Posterior vena cava (tissue), 2 donors: Measurements from ENCODE around the gene NAA16. TPM values are rescaled to one million over a fixed set of nuclear protein-coding genes. Genes with fewer than 3 reads are reported as not detected.

Experiments used
- DNase-seq: peaks from one replicate; pipeline ENCODE4 v3.0.0-alpha.2; 2020; ENCODE audit warnings: low spot score
- intact Hi-C, 2 donors: fragments of 100-400 bp; cut with DNase I; formaldehyde crosslinking; loops; one replicate each; pipeline versions ENCODE4 v1.14.1 to v1.14.2; 2022 to 2023
- total RNA-seq, 2 donors: library from RNA; stranded (reverse); fragmentation: NEBNext Ultra II Directional; extraction: Animal tissue kit (Norgen Biotek cat#: 25700); gene quantifications; one replicate each; pipeline ENCODE4 v1.2.1, GENCODE V29; 2021
- donor health status: DM: yes; HTN: yes; CAD: no.
- donor health status: DM: yes; HTN: yes; CAD: no.

Gene NAA16
- total RNA-seq, 2 donors from 2014 or later = 15.8 to 17.2 TPM

DNA sequence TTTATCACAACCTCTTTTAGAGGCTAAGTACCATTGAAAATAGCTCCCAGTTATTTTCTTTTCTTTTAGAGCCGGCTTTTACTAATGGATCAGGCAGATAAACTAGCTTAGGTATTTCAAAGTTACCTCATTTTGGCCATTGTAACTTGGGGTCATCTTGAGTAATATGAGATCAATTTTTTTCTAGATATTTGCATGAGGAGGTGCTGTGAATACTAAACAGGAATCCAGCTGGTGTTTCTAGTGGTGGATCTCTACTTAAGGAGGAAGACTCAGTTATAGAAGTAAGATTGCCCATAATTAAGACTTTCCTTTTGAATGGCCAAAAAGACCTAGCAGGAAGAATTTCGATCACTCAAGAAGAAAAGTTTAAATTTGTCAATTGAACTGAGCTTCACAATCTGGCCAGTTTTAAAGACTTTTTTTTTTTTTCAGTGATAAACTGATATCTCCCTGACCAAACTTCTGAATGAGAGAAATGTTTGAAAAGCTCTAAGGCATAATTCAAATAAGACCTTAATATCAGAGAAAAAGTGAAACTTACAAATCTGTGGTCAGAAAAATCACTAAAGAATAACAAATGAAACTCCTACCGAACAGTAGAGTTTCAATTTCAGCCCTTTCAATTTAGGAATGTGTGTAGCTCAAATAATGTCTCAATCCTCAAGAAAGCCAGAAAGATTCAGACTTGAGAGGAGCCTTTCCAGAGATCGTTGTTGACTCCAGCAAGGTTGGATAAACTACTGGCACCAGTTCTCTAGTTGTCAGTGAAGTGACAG is 11.6 kb upstream of the NAA16 start:
- intact Hi-C loops = no loop called here
- DNase-seq = no peak

DNA sequence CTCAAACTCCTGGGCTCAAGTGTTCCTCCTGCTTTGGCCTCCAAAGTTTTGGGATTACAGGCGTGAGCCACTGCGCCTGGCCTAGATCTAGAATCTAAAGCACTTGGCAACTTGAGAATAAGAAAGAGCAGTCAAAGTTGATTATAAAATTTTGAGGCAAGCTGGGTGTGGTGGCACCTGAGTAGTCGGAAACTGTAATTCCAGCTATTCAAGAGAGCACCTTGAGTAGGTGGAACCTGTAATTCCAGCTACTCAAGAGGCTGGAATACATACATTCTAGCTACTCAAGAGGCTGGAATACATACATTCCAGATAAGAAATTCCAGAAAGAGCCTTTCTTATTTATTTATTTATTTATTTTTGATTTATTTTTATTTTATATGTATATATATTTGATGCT is 8.3 kb upstream of the NAA16 start:
- intact Hi-C loops = no loop called here
- DNase-seq = no peak

DNA sequence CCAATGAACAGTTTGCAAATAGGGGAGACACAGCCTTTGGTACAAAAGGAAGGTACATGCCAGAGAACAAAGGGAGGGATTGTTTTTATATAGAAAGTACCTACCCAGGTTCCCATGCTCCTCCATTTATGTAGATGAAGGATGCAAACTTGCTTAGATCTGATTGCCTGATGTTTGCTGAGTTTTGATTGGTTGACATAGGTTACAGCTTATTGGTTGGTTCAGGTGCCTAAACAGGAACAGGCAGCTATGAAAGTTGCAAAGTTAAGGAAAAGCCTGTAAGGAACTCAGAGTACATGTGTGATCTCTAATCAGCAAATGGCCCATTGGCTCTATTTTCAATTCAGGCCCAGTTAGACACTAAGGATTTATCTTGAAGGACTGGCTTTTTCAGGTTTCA is 6.5 kb upstream of the NAA16 start:
- DNase-seq = no peak
- intact Hi-C loops = no loop called here

DNA sequence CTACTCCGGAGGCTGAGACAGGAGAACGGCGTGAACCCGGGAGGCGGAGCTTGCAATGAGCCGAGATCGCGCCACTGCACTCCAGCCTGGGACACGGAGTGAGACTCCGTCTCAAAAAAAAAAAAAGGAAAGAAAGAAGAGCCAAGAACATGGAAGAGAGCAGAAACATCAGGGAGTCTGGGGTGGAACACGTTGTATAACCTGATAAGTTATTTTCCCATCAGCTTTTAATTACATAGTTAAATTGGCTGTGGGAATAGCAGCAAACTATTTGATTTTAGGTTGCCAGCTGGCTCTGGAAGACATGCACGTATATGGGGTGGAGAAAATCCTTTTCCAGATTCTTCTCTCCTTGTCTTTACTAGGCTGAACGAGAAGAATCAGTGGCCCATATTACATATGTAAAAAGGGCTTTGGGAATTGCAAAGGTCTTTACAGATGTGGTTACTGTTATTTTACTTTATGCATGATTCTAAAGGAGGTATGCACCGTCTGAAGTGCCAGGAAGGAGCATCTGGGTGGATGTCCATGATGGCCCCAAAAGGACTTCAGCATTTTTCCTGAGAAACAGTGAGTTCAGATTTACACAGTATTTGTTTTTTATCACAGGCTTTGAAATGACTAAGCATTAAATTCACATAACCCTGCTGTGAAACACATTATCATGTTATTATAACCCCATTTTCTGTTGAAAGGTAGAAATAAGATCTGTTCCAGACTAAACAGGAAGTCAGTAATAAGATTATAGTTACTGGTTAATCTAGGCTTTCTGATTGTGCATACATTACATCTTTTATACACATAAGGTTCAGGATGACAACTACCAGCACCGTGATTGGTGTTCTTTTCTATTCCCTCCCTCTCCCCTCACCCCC is 4.6 kb upstream of the NAA16 start:
- intact Hi-C loops = no loop called here
- DNase-seq = no peak

DNA sequence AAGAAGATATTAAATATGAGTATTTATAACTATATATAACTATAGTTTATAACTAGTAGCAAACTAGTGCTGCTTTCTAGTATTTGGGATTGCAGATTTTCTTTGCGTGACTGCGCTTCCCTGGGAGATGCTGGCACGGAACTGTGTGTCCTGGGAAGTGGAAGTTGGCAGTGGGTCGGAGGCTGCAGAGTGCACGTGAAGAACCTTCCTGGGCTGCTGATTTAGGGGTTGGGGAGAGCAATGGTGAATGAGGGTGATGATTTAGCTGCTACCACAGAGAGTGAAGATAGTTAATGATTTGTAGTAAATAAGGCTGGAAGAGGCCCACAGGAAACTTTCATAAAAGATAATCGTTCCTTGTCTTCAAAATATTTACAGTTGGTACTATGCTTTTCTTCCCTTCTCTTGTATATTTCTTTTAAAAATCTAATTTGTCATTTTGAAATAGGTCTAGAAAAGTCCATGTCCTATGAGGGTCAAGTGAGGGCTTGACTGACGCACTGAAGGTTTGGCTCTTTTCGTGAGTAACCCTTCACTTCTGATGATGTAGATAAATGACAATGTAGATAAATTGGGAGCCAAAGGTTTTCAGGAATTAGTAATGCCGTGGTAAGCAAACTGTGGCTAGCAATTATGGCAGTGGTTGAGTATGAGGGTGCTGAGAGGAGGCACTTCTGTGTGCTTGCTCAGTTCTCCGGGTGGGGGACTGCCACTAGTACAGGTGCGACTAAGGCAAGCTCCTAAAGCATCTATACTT is 3.0 kb upstream of the NAA16 start:
- no peak for DNase-seq
- intact Hi-C loops = no loop called here

DNA sequence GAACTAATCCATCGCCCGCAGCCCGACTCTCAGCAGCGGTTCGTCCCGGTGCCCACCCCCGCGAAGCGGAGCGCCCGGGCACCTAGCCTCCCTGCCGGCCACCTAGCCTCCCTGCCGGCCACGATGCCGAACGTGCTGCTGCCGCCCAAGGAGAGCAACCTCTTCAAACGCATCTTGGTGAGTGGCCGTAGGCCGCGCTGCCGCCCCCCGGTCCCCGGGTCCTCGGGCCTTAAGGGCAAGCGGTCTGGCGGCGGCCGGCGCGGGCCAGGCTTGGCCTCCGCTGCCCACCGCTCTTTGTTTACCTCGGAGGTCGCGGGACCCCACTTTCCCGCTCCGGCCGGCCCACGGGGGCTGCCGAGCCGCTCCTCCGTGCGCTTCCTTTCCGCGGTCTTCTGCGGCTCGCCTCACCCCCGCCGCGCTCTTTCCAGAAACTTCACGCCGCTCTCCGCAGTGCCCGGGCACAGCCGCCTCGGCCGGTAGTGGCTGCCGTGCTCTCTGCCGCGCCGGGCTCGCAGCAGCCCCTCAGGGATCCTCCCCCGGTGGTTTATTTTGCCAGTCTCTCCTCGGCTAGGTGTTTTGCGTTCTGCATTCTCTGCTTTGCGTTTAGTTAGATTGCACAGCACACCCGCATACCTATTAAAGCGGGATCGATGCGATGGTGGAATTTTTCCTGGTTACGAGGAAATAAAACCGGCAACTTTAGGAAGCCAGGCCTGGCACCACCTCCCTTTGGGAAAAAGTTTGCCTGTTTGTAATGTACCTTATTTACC is 524 bp downstream of the NAA16 start:
- DNase-seq = no peak
- intact Hi-C loops = no loop called here

DNA sequence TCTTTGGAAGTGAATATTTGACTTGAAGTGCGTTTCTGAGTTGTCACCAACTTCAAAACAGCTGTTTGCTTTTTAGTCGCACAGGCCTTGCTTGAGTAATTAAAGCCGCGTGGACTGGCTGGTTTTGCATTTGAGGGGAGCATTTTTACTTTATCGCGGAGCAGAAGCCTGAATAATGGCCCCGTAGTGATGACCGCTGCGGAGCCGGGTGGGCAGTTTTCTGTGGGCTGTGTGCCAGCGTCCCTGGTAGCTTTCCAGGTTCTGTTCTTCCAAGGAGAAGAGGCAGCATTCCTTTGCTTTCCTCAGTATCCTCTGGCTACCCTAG is 1.1 kb downstream of the NAA16 start:
- intact Hi-C loops = no loop called here
- DNase-seq = no peak

DNA sequence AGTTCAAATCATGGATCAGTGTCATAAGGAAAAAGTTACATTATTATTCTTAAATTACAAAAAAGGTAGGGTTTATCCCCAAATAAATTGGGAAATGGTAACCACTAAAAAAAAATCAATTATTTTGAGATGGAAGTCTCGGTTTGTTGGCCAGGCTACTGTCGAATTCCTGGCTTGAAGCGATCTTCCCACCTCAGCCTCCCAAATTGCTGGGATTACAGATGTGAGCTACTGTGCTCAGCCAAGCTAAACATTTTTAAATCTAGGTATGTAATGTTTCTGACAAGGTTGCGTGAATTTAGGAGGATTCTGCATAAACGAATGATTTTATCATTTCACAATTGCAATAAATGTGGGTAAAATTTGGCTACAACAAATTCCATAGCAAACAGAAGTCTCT is 2.0 kb downstream of the NAA16 start:
- DNase-seq = no peak
- intact Hi-C loops = no loop called here

DNA sequence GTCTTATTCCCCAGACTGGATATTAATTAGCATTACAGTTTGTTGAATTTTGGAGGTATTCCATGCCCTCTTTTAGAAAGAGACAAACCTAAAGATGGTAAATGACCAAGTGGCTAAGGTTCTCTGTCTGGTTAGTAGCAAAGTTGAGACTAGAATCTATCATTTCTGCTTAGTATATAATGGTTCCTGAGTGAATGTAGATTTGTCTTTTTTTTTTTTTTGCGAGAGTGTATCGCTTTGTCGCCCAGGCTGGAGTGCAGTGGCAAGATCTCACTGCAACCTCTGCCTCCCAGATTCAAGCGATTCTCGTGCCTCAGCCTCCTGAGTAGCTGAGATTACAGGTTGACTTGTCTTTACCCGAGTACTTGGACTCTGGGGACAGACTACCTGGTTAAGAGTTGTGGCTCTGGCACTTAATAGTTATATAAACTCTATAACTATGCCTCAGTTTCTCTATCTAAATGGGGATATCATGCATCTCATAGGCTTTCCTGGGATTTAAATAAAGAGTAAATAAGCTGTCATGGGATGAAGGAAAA is 2.7 kb downstream of the NAA16 start:
- intact Hi-C loops = no loop called here
- no peak for DNase-seq

DNA sequence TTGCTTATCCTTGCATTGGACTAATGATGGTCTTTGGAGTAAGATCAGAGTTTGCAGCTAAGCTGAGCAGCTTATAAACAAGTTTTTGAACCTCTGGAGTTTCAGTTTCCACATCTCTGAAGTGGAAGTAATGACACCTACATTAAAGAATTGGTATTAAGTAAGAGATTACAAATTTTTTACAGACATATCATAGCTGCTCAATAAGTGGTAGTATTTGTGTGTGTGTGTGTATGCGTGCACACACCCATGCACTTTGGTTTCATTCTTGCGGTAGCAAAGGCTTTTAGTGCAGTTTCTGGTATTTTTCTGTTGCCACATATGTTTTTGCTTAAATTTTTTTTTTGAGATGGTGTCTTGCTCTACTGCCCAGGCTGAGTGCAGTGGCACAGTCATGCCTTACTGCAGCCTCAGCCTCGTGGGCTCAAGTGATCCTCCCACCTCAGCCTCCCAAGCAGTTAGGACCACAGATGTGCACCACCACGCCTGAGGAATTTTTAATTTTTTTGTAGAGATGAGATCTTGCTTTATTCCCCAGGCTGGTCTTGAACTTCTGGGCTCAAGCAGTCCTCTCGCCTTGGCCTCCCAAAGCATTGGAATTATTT is 4.5 kb downstream of the NAA16 start:
- DNase-seq = no peak
- intact Hi-C loops = no loop called here

DNA sequence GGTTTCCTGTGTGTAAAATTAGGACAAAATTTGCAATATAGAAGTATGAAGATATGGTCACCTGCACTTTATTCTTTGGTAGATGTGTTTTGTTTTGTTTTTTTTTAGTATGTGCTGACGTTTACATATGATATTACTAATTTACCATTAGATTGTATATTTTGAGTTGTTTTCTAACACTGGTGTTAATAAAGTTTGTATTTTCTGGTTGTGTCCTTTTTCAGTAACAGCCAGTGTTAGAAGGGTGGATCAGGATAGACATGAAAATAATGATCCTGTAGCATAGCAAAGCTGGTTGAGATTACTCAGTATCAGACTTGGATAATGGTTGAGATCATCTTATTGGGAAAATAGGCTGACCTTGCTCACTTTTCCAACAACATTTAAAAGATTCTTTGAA is 6.2 kb downstream of the NAA16 start:
- intact Hi-C loops = no loop called here
- no peak for DNase-seq

DNA sequence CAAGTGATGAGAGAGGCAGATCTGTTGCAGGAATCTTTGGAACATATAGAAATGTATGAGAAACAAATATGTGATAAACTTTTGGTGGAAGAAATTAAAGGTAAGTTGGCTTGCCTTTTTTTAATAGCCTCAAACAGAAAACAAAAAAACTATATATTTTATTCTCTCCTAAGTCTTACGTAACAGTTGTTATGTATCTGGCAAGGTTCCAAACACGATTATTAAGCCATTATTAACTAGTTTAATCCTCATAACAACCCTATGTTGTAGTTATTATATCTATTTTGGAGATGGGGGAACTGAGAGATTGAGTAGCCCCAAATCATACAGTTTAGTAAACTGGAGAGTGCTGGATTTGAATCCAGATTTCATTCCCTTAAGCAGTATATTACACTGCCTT is 14.7 kb downstream of the NAA16 start:
- intact Hi-C loops = no loop called here
- no peak for DNase-seq

DNA sequence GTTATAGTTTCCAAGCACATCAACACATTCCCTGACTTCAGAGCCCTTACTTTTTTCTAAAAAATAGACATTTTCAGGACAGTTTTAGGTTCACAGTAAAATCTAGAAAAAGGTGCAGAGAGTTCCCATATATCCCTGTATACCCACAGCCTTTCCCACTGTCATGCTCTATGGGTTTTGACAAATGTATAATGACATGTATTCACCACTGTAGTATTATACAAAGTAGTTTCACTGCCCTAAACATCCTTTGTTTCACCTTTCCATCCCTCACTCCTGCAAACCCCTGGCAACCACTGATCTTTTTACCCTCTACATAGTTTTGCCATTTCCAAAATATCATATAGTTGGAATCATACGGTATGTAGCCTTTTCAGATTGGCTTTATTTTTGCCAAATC is 15.6 kb downstream of the NAA16 start:
- DNase-seq = no peak
- intact Hi-C loops = no loop called here

DNA sequence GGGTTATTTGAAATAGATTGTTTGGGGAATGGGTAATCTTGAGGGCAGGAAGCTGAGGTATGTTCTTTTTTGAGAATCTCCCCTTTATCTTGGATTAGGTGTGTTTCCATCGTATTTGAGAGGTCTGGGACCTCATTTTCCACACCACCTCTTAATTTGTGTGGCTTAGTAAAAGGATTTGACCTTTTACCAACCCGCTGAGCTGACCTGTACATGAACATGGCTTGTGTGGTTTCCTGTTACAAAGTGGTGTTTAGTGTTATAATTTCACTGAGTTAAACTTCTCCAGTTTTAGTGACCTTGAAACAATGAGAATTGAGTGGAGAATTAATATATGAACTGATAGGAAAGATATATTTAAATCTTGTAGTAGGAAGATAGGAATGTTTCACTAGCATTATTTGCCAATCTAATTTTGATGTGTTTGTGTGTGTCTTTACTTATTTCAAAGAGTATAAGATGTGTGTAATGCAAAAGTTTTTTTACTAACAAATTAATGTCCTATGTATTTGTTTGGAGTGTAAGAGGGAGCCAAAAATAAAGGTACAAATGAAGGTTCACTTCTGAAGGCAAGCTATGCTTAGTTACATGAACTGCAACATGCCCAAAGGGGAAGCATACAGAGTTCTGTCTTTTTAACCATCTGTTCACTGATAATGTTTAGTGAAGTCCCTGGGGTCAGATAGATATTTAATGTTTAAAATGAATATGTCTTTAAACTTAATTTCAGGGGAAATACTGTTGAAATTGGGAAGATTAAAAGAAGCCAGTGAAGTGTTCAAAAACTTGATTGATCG is 17.1 kb downstream of the NAA16 start:
- intact Hi-C loops = no loop called here
- DNase-seq = no peak

DNA sequence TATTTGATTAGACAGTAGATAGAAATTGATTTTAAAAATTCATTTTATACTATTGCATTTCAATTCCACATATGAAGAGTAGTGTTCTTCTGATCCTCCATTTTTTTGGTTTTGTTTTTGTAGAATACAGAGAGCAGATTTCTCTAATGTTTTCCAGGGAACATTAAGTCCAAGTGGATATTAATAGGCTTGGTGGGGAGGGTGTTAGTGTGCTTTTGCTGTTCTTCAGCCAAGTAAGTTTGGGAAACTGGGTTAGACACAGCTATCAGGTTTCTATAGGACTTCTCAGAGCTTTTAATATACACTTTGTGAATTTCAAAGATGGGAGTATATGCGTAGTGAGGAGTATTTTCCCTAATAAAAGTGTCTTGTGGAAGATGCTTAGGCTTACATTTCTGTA is 21.8 kb downstream of the NAA16 start:
- DNase-seq = no peak
- intact Hi-C loops = no loop called here

DNA sequence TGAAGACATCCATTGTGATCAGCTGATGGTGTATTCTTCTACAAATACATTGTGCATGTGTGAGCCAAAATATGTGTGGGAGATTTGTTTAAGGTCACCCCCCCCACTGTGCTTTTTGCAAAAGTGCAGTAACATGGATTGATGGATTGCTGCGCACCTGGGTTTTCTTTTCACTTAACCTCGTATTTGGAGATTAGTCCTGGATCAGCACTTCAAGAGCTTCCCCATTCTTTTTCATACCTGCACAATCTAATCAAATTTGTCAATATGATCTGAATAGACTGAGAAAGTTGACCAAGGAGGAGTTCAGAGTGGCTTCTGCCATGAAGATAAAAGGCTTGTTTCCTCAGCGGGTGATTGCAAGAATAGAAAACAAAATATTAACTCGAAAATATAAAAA is 23.7 kb downstream of the NAA16 start:
- no peak for DNase-seq
- intact Hi-C loops = no loop called here

DNA sequence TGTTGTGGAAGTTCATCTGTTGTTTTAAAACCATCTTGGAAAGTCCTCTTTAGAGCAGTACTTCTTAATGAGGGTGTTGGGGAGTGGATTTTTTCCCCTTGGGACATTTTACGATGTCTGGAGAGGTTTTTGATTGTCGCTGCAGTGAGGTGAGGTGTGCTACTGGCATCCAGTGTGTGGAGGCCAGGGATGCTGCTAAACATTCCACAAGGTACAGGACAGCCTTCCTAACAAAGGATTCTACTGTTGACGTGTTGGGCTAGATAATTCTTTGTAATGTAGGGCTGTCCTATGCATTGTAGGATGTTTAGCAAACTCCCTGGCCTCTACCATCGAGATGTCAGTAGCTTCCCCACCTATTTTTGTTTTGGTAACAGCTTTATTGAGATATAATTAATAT is 33.3 kb downstream of the NAA16 start:
- no peak for DNase-seq
- intact Hi-C loops = no loop called here
